GM18519 (cell line): ENCODE measurements around the gene CDH4.

Experiments used
- ATAC-seq: cut with Tn5 transposase; IDR thresholded peaks from one replicate; pipeline ENCODE4 v1.9.1; 2021; ENCODE audit warnings: mild to moderate bottlenecking, moderate library complexity; ENCODE audit not compliant: unreplicated experiment, low FRiP score

The CDH4 gene

DNA sequence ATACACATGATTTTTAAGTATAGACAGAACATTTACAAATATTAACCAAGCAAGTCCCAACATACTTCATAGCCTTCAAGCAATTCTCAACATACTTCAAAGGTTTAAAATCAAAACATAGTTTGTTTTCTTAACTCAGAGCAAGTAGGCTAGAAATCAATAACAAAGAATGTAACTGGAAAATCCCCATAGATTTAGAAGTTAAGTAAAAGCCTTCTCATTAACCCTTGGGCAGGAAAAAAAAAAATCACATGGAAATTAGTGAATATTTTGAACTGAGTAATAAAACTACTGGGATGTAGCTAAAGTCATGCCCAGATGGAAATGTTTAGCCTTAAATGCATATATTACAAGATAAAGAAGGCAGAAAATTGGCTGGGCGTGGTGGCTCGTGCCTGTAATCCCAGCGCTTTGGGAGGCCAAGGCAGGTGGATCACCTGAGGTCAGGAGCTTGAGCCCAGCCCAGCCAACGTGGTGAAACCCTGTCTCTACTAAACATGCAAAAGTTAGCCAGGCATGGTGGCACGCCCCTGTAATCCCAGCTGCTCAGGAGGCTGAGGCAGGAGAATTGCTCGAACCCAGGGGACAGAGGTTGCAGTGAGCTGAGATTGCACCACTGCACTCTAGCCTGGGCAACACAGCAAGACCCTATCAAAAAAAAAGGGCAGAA is 497.5 kb downstream of the CDH4 start:
- no peak for ATAC-seq

DNA sequence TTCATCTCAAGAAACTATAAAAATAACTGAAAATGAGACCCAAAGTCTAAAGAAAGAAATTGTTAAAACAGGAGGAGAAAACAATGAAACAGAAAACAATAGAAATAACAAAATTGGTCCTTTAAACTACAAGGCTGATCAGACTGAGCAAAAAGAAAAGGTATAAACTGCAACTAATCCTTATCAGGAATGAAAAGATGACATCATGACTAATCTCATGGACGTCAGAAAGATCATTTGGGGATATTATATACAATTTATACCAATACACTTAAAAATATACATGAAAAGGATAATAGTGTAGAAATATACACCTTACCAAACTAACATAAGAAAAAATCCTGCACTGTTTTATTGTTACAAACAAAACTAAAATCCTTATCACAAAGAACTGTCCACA is 498.0 kb downstream of the CDH4 start:
- ATAC-seq = no peak

- ATAC-seq = no peak
These were observed 500.5 kb downstream of the CDH4 start for GRCh38 chr20:61752576-61752975.

DNA sequence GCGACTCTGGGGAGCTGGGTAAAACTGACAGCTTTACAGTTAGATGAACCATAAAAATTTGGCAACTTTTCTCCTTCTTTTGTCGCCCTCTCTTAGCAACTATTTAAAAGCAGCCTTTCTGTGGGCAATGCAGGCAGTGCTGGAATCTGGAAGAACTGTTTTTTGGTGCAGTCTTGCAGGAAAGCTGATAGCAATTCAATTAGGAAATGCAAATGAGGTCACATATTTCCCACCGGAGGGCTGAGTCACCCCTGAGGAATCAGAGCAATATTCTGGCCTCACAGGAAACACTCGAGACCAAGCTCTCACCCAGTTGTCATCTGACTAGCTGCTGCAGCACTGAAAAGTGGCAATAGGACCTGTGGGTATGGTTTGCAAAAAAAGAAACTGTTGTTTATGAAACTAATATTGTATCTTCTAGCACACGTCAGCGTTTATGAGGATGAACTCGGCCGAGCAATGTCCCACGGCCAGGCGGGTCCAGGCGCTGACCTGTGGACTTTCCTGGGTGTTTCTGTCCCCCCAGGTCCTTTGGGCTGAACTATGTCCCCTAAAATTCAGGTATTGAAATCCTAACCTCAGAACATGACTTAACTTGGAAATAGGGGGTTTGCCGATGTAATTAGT is 501.4 kb downstream of the CDH4 start:
- no peak for ATAC-seq

DNA sequence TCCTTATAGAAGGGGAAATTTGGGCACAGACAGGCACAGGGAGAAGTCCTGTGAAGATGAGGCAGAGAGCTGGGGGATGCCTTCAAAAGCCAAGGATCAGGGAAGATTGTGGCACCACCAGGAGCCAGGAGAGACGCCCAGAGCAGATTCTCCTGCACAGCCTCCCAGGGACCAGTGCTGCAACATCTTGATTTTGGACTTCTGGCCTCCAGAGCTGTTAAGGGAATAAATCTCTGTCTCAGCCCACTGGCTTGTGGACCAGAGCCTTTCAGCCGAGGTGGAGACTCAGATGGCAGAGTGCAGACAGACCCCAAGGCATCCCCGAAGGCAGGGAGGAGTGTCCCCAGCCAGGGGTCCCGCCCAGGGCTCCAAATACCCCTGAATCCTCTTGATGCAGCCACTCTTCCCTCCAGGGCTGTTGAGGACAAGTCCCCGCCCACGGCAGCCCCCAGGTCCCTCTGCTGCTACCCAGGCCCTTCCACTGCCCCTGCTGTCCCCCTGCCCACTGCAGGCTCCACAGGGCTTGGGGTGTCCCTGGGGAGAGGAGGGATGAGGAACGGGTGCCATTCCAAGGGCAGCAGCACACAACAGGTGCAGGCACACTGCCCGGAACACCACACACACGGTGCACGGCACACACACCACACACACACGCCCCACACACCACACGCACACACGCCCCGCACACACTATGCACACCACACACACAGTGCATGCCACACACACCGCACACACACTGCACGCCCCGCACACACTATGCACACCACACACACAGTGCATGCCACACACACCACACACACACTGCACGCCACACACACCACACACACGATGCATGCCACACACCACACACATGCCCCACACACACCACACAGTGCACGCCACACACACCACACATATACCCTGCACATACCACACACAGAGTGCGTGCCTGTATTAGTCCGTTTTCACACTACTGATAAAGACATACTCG is 502.2 kb downstream of the CDH4 start:
- ATAC-seq = no peak

DNA sequence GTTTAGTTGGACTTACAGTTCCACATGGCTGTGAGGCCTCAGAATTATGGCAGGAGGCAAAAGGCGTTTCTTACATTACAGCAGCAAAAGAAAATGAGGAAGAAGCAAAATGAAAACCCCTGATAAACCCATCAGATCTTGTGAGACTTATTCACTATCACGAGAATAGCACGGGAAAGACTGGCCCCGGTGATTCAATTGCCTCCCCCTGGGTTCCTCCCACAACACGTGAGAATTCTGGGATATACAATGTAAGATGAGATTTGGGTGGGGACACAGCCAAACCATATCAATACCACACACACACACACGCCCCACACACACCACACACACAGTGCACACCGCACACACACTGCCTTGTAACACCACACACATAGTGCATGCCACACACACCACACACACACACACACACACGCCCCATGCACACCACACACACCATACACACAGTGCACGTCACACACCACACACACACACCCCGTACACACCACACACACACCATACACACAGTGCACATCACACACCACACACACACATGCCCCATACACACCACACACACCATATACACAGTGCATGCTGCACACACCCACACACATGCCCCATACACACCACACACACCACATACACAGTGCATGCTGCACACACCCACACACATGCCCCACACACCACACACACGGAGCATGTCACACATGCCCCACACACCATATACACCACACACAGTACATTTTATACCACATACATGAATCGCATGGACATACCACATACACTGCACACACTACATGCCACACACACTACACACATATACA is 503.1 kb downstream of the CDH4 start:
- ATAC-seq = no peak

- no peak for ATAC-seq
These were observed 504.1 kb downstream of the CDH4 start for GRCh38 chr20:61755971-61756845.

DNA sequence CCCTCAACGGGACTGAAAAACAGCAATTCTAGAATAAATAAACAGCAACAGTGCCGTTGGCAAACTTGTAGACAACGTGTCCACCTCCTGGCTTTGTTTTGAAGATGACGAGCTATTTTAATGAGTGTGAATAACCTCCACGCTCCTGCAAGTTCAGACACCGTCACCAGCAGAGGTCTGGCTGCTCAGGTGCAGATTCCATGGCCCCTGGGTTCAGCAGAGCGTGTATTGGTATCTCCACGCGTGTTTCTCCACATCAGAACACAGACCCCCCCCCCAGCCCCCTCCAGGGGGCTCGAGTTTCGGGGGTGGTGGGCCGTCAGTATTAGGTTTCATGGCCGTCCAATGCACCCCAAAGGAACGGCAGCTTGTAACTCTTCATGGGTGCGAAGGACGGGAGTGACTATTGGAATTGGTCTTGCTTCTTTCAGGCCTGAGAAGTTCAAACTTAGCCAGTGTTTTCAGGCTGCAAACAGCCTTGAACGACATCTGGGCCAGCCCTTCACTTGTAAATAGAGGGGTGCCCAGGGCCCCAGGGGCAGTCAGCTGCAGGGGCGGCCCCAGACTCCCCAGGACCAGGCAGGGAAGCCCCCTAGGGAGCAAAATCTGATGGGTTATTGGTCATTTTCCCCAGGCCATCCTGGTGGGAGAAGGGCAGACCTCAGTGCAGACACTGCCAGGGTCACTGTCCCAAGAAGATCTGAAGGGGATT is 505.1 kb downstream of the CDH4 start:
- no peak for ATAC-seq

GRCh38 chr20:61757678-61758563 is 505.9 kb downstream of the CDH4 start:
- no peak for ATAC-seq

- ATAC-seq = no peak
These were observed 506.6 kb downstream of the CDH4 start for GRCh38 chr20:61758564-61759200.

- ATAC-seq = no peak
These were observed 507.4 kb downstream of the CDH4 start for GRCh38 chr20:61759286-61760065.

GRCh38 chr20:61760321-61760720 is 508.3 kb downstream of the CDH4 start:
- no peak for ATAC-seq

- ATAC-seq = no peak
These were observed 508.7 kb downstream of the CDH4 start for GRCh38 chr20:61760731-61761130.

GRCh38 chr20:61761453-61762166 is 509.5 kb downstream of the CDH4 start:
- ATAC-seq = no peak

DNA sequence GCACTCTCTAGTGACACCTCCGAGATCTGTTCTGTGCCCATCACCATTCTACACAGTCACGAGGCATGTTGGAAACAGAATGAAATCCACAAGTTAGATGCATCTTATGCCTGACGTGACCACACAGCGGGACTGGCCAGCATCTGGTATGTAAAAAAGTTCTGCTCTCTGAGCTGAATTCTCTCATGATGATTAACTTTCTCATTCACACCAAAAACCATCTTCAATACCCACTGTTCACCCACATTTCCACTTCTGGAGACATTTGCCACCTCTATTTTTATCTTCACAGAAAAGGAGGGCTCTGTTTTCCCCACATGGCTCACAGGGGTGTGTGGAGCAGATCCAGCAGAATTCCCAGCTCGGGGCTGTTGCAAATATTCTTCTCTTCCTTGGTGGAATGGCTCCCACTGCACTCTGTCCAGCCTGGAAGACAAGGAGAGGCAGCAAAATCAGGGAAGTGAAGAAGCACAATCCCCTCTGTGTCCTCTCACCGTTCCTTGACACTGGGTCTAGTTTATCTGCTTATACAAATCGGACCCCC is 510.2 kb downstream of the CDH4 start:
- ATAC-seq = no peak
